Psoas muscle (tissue), 8 donors: ENCODE data around the gene NSMF. TPM values are rescaled to one million over a fixed set of nuclear protein-coding genes. Genes with fewer than 3 reads are reported as not detected.
A peak's percentile ranks its signal among the peaks of the same experiment; 100 is the strongest.

ENCODE experiments used
- ATAC-seq, 4 donors: fragments of 200-7000 bp; cut with Tn5 transposase; one replicate each; pipeline ENCODE4 v1.9.1; 2020; ENCODE audit warnings: moderate library complexity in 3 of 4, mild to moderate bottlenecking in 2 of 4
- DNase-seq, 2 donors: peaks; one replicate each; pipeline ENCODE4 v3.0.0-alpha.2; 2020
- H3K27ac ChIP-seq: fragments of 200-600 bp; one replicate; pipeline ENCODE4 v1.8.0; 2022
- H3K27me3 ChIP-seq, 3 donors: fragments of 200-600 bp in 1 of 3; one replicate each; pipeline versions ENCODE4 v1.6.1 to v1.8.0; 2013 to 2022; ENCODE audit warnings: low read length in 2 of 3, mild to moderate bottlenecking in 2 of 3, moderate library complexity in 1 of 3; ENCODE audit not compliant: insufficient read depth in 3 of 3
- H3K36me3 ChIP-seq, 2 donors: fragments of 200-600 bp in 1 of 2; one replicate each; pipeline versions ENCODE4 v1.6.1 to v1.8.0; 2013 to 2022; ENCODE audit warnings: low read depth in 1 of 2, mild to moderate bottlenecking in 1 of 2, moderate library complexity in 1 of 2; ENCODE audit not compliant: insufficient read depth in 1 of 2
- H3K4me1 ChIP-seq: fragments of 200-600 bp; one replicate; pipeline ENCODE4 v1.8.0; 2022
- H3K4me3 ChIP-seq: fragments of 200-600 bp; one replicate; pipeline ENCODE4 v1.8.0; 2022; ENCODE audit warnings: mild to moderate bottlenecking
- H3K9me3 ChIP-seq: fragments of 200-600 bp; one replicate; pipeline ENCODE4 v1.8.0; 2022
- WGBS, 3 donors: extraction: QIAGEN DNeasy Blood & Tissue Kit; methylation state at CpG; one replicate each; pipeline versions ENCODE4 v1.1.6 to v1.1.7; 2013; 5-methylcytosine and 5-hydroxymethylcytosine counted together
- intact Hi-C, 2 donors: fragments of 100-400 bp; cut with DNase I; formaldehyde crosslinking; loops; one replicate each; pipeline versions ENCODE4 v1.11.0 to v1.14.2; 2022
- polyA plus RNA-seq, 3 donors: library from polyadenylated mRNA; stranded (reverse); fragments of 200-250 nt; gene quantifications; one replicate each; pipeline ENCODE4 v1.2.3, GENCODE V29; 2013
- total RNA-seq, 4 donors: library from RNA; stranded (reverse); fragmentation: NEBNext Ultra II Directional in 2 of 4; extraction: Animal tissue kit (Norgen Biotek cat#: 25700) in 2 of 4; gene quantifications; one replicate each; pipeline versions ENCODE4 v1.2.1 to v1.2.4, GENCODE V29; 2021 to 2023
- TF ChIP-seq, protein P1 (sequence below): fragments of 200-600 bp; IDR thresholded peaks from one replicate; pipeline ENCODE4 v1.8.0; 2022; ENCODE audit warnings: antibody characterized with exemption
- donor health status: healthy with polysubstance abuse.
- donor health status: DM: no; HTN: no; CAD: no; lungs with moderate emphysema.
- donor health status: Bipolar disorder and iron deficiency.
- donor health status: healthy.
- donor health status: DM: yes; HTN: yes; CAD: no.
- donor health status: DM: no; HTN: no; CAD: no.
- donor health status: DM: no; HTN: no; CAD: no.
- donor health status: DM: yes; HTN: yes; CAD: no.

Gene NSMF
- total and polyA plus RNA-seq, 7 donors: 4.8 to 11.2 (median 6.4) TPM

DNA sequence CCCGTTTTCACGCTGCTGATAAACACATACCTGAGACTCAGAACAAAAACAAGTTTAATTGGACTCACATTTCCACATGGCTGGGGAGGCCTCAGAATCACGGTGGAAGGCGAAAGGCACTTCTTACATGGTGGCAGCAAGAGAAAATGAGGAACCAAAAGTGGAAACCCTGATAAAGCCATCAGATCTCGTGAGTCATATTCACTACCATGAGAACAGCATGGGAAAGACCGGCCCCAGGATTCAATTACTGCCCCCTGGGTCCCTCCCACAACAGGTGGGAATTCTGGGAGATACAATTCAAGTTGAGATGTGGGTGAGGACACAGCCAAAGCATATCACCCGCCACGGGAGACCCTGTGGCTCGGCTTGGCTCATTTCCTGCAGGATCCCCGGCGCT, 56.4 kb downstream of the NSMF start:
- no peaks in the 10 kb centered on the region for H3K36me3 ChIP-seq
- H3K4me1 ChIP-seq: peaks cover 12% of the 10 kb centered on the region
- H3K27me3 ChIP-seq: peaks cover 0 to 7% (median 0%) of the 10 kb centered on the region in 3 donors
- ATAC-seq (no peak), DNase-seq (no peak)
- intact Hi-C loops: loop anchor here in 1 of 2 donors (2.0 kb wide), 1 partner anchor 52 kb away; no protein-coding TSS in a partner anchor
- TF ChIP-seq, protein P1, sequence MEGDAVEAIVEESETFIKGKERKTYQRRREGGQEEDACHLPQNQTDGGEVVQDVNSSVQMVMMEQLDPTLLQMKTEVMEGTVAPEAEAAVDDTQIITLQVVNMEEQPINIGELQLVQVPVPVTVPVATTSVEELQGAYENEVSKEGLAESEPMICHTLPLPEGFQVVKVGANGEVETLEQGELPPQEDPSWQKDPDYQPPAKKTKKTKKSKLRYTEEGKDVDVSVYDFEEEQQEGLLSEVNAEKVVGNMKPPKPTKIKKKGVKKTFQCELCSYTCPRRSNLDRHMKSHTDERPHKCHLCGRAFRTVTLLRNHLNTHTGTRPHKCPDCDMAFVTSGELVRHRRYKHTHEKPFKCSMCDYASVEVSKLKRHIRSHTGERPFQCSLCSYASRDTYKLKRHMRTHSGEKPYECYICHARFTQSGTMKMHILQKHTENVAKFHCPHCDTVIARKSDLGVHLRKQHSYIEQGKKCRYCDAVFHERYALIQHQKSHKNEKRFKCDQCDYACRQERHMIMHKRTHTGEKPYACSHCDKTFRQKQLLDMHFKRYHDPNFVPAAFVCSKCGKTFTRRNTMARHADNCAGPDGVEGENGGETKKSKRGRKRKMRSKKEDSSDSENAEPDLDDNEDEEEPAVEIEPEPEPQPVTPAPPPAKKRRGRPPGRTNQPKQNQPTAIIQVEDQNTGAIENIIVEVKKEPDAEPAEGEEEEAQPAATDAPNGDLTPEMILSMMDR: no peak
- H3K4me3 ChIP-seq: no peak overlapping the region
- H3K9me3 ChIP-seq: no peaks in the 10 kb centered on the region
- whole genome bisulfite sequencing, 3 donors: 64 to 78% (median 68%) methylated on average over 11 of the region's 11 CpGs
- H3K27ac ChIP-seq: no peak overlapping the region

GRCh38 chr9:137398561-137399468, 60.3 kb downstream of the NSMF start:
- DNase-seq (peak in 1 of 2 donors; percentile 22), ATAC-seq (no peak)
- Histone ChIP-seq H3K4me3 (no peak overlapping the region), H3K9me3 (no peaks in the 10 kb centered on the region), H3K27me3 (no peaks in the 10 kb centered on the region), H3K27ac (no peak overlapping the region), H3K36me3 (no peaks in the 10 kb centered on the region), H3K4me1 (no peaks in the 10 kb centered on the region)
- intact Hi-C loops: no loop called here
- 94 to 98% (median 96%) methylated on average over 55 to 60 of the region's 60 CpGs for WGBS, 3 donors
- TF ChIP-seq, protein P1: no peak

DNA sequence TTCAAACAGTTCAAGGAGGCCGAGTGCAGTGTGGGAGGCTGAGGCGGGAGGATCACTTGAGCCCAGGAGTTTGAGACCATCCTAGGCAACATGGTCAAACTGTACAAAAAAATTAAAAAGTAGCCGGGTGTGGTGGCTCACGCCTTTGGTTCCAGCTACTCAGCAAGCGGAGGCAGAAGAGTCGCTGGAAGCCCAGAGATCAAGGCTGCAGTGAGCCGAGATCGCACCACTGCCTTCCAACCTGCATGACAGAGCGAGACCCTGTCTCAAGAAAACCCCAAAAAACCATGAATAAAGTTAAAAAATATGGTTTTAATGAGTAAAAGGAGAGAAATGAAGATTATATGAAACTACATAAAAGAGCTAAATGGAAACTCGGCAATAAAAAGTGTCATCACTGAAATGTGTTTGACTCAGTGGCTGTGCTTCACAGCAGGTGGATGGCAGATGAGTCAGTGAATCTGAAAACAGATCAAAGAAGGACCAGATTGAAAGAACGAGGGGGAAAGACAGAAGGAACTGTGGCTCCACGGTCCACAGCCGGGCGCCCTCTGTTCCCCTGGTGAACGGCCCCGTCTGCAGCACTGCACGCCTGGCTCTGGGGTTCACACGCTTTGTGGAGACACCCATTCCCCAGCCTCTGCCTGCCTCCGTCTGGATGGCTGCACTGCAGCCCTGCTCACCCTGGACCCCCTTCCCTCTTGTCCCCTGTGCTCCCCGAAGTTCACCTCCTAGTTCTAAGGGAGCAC, 61.3 kb downstream of the NSMF start:
- Histone ChIP-seq H3K4me1 (no peaks in the 10 kb centered on the region), H3K4me3 (no peak overlapping the region), H3K27ac (no peak overlapping the region), H3K9me3 (no peaks in the 10 kb centered on the region), H3K27me3 (no peaks in the 10 kb centered on the region), H3K36me3 (no peaks in the 10 kb centered on the region)
- TF ChIP-seq, protein P1: no peak
- 95 to 98% (median 97%) methylated on average over 20 of the region's 20 CpGs for WGBS, 3 donors
- no peak for ATAC-seq
- intact Hi-C loops: no loop called here
- DNase-seq: peak in 1 of 2 donors; percentile 16

Other genes starting within 250 kb of the NSMF start
- 10 to 100 TPM in 1 of 4 donors, 1 to 10 TPM in 3; 4.8 to 12.8 (median 8.1) TPM for gene RNF208, start 237.1 kb downstream of the NSMF start, total RNA-seq
- gene RNF208, start 237.1 kb downstream of the NSMF start, polyA plus RNA-seq: 1 to 10 TPM; 5.9 to 6.4 (median 6.1) TPM
- under 1 TPM in 3 of 4 donors, not detected in 1; 0.18 to 0.77 (median 0.32) TPM for gene CYSRT1, start 234.2 kb downstream of the NSMF start, total RNA-seq
- 1 to 10 TPM in 1 of 3 donors, under 1 TPM in 2; 0.08 to 1.1 (median 0.11) TPM for gene CYSRT1, start 234.2 kb downstream of the NSMF start, polyA plus RNA-seq
- not detected for gene RNF224, start 231.8 kb downstream of the NSMF start, total RNA-seq
- gene RNF224, start 231.8 kb downstream of the NSMF start, polyA plus RNA-seq: under 1 TPM in 1 of 3 donors, not detected in 2; 0.01 TPM
- not detected for gene SLC34A3, start 228.4 kb downstream of the NSMF start, total RNA-seq
- gene SLC34A3, start 228.4 kb downstream of the NSMF start, polyA plus RNA-seq: not detected
- 100 to 1,000 TPM; 111 to 273 (median 230) TPM for gene TUBB4B, start 218.0 kb downstream of the NSMF start, total RNA-seq
- gene TUBB4B, start 218.0 kb downstream of the NSMF start, polyA plus RNA-seq: 100 to 1,000 TPM; 350 to 838 (median 389) TPM
- not detected for gene STPG3, start 208.0 kb downstream of the NSMF start, total RNA-seq
- under 1 TPM in 1 of 3 donors, not detected in 2; 0.08 TPM for gene STPG3, start 208.0 kb downstream of the NSMF start, polyA plus RNA-seq
- 10 to 100 TPM; 39.1 to 53.7 (median 42.8) TPM for gene NELFB, start 204.0 kb downstream of the NSMF start, total RNA-seq
- gene NELFB, start 204.0 kb downstream of the NSMF start, polyA plus RNA-seq: 10 to 100 TPM; 43.2 to 74.3 (median 58.5) TPM
- 1 to 10 TPM; 1.7 to 2.3 (median 2.1) TPM for gene TOR4A, start 181.6 kb downstream of the NSMF start, total RNA-seq
- 1 to 10 TPM in 2 of 3 donors, under 1 TPM in 1; 0.77 to 2.3 (median 1.1) TPM for gene TOR4A, start 181.6 kb downstream of the NSMF start, polyA plus RNA-seq
- 1 to 10 TPM; 3.5 to 7.5 (median 5.3) TPM for gene NRARP, start 157.1 kb downstream of the NSMF start, total RNA-seq
- gene NRARP, start 157.1 kb downstream of the NSMF start, polyA plus RNA-seq: 1 to 10 TPM in 1 of 3 donors, under 1 TPM in 2; 0.73 to 1.4 (median 0.91) TPM
- 10 to 100 TPM in 2 of 4 donors, 1 to 10 TPM in 2; 6.7 to 11.2 (median 9.7) TPM for gene EXD3, start 36.2 kb downstream of the NSMF start, total RNA-seq
- 1 to 10 TPM; 5.7 to 9.9 (median 7.2) TPM for gene EXD3, start 36.2 kb downstream of the NSMF start, polyA plus RNA-seq
- gene NOXA1, start 35.9 kb downstream of the NSMF start, total RNA-seq: 1 to 10 TPM in 3 of 4 donors, under 1 TPM in 1; 0.62 to 5.1 (median 2.5) TPM
- gene NOXA1, start 35.9 kb downstream of the NSMF start, polyA plus RNA-seq: 1 to 10 TPM in 1 of 3 donors, under 1 TPM in 2; 0.43 to 1.0 (median 0.83) TPM
- not detected for gene ENTPD8, start 18.0 kb downstream of the NSMF start, total RNA-seq
- gene ENTPD8, start 18.0 kb downstream of the NSMF start, polyA plus RNA-seq: under 1 TPM in 1 of 3 donors, not detected in 2; 0.01 TPM
- 10 to 100 TPM in 3 of 4 donors, 1 to 10 TPM in 1; 6.9 to 22.3 (median 12.8) TPM for gene PNPLA7, start 91.1 kb upstream of the NSMF start, total RNA-seq
- gene PNPLA7, start 91.1 kb upstream of the NSMF start, polyA plus RNA-seq: 1 to 10 TPM; 1.2 to 7.7 (median 3.9) TPM
- 100 to 1,000 TPM; 102 to 133 (median 115) TPM for gene MRPL41, start 92.5 kb upstream of the NSMF start, total RNA-seq
- gene MRPL41, start 92.5 kb upstream of the NSMF start, polyA plus RNA-seq: 100 to 1,000 TPM in 2 of 3 donors, 10 to 100 TPM in 1; 78.0 to 226 (median 205) TPM
- gene DPH7, start 119.6 kb upstream of the NSMF start, total RNA-seq: 10 to 100 TPM in 3 of 4 donors, 1 to 10 TPM in 1; 9.1 to 17.8 (median 11.0) TPM
- gene DPH7, start 119.6 kb upstream of the NSMF start, polyA plus RNA-seq: 10 to 100 TPM; 14.1 to 16.8 (median 15.3) TPM
- gene ZMYND19, start 131.2 kb upstream of the NSMF start, total RNA-seq: 10 to 100 TPM; 11.7 to 21.2 (median 13.3) TPM
- gene ZMYND19, start 131.2 kb upstream of the NSMF start, polyA plus RNA-seq: 10 to 100 TPM; 15.2 to 27.2 (median 16.5) TPM
- 10 to 100 TPM in 3 of 4 donors, 1 to 10 TPM in 1; 6.9 to 17.6 (median 14.6) TPM for gene ARRDC1, start 146.4 kb upstream of the NSMF start, total RNA-seq
- 10 to 100 TPM; 12.6 to 18.9 (median 14.2) TPM for gene ARRDC1, start 146.4 kb upstream of the NSMF start, polyA plus RNA-seq
- 10 to 100 TPM; 29.2 to 49.6 (median 38.5) TPM for gene EHMT1, start 159.7 kb upstream of the NSMF start, total RNA-seq
- 10 to 100 TPM; 29.0 to 31.2 (median 29.6) TPM for gene EHMT1, start 159.7 kb upstream of the NSMF start, polyA plus RNA-seq